AG04449 (cell line): Measurements from ENCODE around the gene LRRC9.

ENCODE experiments used
- CTCF ChIA-PET: fragments of 350-600 bp; formaldehyde crosslinking; extraction: SDS; loops from one replicate; lab custom pipeline; 2021; ENCODE audit warnings: antibody characterized with exemption; lab: Yijun Ruan, JAX
- POLR2A ChIA-PET: fragments of 400-600, 350-600 bp; formaldehyde crosslinking; extraction: SDS; loops from one replicate; lab custom pipeline; 2020; ENCODE audit warnings: antibody characterized with exemption, inconsistent platforms; lab: Yijun Ruan, JAX
- DNase-seq: peaks from one replicate; pipeline ENCODE4 v3.0.0-alpha.2; 2010; ENCODE audit warnings: low read depth, low spot score
- H3K4me3 ChIP-seq: 2 replicates; pipeline ENCODE4 v1.5.1; 2011; ENCODE audit warnings: low read depth, mild to moderate bottlenecking, control low read depth, low read length
- TF ChIP-seq, protein P1 (sequence below): IDR thresholded peaks from one replicate; pipeline ENCODE4 v1.5.1; 2011; ENCODE audit warnings: mild to moderate bottlenecking, moderate library complexity, low read length, control low read depth, inconsistent platforms; ENCODE audit not compliant: insufficient read depth; ENCODE audit errors: missing control alignments

LRRC9 gene

DNA sequence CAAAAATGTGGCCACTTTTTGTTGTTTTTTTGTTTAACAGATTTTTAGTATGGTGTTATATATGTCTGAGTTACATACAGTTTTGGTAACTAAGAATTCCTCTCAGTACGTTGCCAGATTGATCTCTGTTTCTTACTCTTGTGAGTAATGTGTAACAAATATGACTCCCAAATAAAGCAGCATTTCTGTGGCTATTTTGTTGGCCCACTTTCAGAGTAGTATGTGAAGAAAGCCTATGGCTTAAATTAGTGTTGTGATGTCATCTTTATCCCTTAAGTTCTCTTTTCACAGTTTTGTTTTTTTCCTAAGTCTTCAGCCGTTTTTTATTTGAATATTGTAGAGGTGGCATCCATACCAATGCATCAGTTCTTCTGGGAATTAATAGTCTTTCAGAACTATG, 182.4 kb downstream of the LRRC9 start:
- TF ChIP-seq, protein P1, sequence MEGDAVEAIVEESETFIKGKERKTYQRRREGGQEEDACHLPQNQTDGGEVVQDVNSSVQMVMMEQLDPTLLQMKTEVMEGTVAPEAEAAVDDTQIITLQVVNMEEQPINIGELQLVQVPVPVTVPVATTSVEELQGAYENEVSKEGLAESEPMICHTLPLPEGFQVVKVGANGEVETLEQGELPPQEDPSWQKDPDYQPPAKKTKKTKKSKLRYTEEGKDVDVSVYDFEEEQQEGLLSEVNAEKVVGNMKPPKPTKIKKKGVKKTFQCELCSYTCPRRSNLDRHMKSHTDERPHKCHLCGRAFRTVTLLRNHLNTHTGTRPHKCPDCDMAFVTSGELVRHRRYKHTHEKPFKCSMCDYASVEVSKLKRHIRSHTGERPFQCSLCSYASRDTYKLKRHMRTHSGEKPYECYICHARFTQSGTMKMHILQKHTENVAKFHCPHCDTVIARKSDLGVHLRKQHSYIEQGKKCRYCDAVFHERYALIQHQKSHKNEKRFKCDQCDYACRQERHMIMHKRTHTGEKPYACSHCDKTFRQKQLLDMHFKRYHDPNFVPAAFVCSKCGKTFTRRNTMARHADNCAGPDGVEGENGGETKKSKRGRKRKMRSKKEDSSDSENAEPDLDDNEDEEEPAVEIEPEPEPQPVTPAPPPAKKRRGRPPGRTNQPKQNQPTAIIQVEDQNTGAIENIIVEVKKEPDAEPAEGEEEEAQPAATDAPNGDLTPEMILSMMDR = no peak
- H3K4me3 ChIP-seq = no peak overlapping the region
- DNase-seq = no peak
- CTCF ChIA-PET = no interaction called here
- POLR2A ChIA-PET = no interaction called here

DNA sequence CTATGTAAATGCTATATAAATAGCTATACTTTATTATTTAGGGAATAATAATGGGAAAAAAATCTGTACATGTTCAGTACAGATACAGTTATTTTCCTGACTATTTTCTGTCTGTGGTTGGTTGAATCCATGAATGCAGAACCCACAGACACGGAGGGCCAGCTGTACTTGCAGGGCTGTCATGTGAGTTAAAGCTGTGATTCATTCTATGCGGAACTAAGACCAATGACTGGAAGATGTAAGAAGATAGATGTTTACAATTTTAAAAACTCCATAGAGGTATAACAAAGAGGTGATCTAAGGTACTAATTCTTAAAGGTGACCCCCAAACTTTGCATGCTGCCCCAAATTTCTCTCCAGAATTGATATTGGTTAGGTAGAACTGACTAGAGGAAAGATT, 186.4 kb downstream of the LRRC9 start:
- ChIA-PET POLR2A (no interaction called here), CTCF (interaction anchor here (1.4 kb wide), 1 partner anchor 78 kb away, joined by 3 read pairs; no protein-coding TSS in a partner anchor)
- TF ChIP-seq, protein P1 = no peak

DNA sequence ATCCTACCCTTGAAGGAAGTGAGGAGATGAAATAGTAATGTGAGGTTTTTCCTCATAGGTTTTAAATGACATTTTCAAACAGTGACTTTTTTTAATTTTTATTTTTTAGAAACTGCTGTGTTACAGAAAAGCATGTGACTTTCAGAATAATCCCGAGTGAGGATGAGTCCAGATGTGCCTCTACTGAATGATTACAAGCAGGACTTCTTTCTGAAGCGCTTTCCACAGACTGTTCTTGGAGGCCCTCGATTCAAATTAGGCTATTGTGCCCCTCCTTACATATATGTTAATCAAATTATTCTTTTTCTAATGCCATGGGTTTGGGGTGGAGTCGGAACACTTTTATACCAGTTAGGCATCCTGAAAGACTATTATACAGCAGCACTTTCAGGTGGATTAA, 187.5 kb downstream of the LRRC9 start:
- TF ChIP-seq, protein P1 = no peak
- no peak overlapping the region for H3K4me3 ChIP-seq
- ChIA-PET CTCF (no interaction called here), POLR2A (no interaction called here)
- no peak for DNase-seq

More for the DNA sequence above, 186.4 kb downstream of the LRRC9 start:
- no peak for DNase-seq
- no peak overlapping the region for H3K4me3 ChIP-seq

DNA sequence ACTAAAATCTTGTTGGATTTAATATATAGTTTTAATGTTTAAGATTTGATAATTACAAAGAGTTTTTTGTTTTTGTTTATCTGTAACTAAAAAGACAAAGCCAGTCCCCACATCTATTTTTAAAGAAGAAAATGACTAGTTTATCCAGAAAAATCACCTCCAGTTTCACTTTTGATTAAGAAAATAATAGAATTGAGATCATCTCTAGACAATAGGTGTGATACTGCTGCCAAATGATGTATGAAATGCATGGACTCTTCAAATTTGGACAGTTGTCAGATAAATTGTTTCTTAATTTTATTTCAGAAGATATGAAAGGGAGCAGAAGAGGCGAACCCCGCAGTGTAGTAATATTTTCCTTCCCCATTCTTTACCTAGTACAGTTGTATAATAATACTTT, 191.8 kb downstream of the LRRC9 start:
- ChIA-PET POLR2A (no interaction called here), CTCF (no interaction called here)
- DNase-seq = no peak
- TF ChIP-seq, protein P1 = no peak
- no peak overlapping the region for H3K4me3 ChIP-seq
